Left colon (tissue), 2 donors: ENCODE results near the gene AKR1C8. TPM values are rescaled to one million over a fixed set of nuclear protein-coding genes. Genes with fewer than 3 reads are reported as not detected.
"Not testable (repeated sequence)": the region's sequence is repeated elsewhere in the genome, so short reads cannot be mapped to it uniquely, and the experiment has no call there.

Experiments used
- ATAC-seq: fragments of 200-7000 bp; cut with Tn5 transposase; one replicate; pipeline ENCODE4 v1.9.1; 2020; ENCODE audit warnings: mild to moderate bottlenecking, moderate library complexity
- DNase-seq, 2 donors: peaks; one replicate each; pipeline ENCODE4 v3.0.0-alpha.2; 2020
- intact Hi-C, 2 donors: fragments of 100-400 bp; cut with DNase I in 1 of 2; cut with micrococcal nuclease in 1 of 2; formaldehyde crosslinking; loops; one replicate each; pipeline versions ENCODE4 v1.11.2 to v1.14.0; 2022; cut with DNase I, micrococcal nuclease
- long read RNA-seq: library from polyadenylated mRNA; unstranded; transcript quantifications from one replicate; pipeline ENCODE4 v2.0.0, GENCODE V29; 2021
- total RNA-seq, 2 donors: library from RNA; stranded (reverse); fragmentation: NEBNext Ultra II Directional; extraction: Animal tissue kit (Norgen Biotek cat#: 25700); gene quantifications; one replicate each; pipeline ENCODE4 v1.2.1, GENCODE V29; 2021
- donor health status: DM: no; HTN: no; CAD: no.
- donor health status: DM: yes; HTN: yes; CAD: no.

AKR1C8 gene
- total RNA-seq: not detected
- long read RNA-seq: 0 reads

DNA sequence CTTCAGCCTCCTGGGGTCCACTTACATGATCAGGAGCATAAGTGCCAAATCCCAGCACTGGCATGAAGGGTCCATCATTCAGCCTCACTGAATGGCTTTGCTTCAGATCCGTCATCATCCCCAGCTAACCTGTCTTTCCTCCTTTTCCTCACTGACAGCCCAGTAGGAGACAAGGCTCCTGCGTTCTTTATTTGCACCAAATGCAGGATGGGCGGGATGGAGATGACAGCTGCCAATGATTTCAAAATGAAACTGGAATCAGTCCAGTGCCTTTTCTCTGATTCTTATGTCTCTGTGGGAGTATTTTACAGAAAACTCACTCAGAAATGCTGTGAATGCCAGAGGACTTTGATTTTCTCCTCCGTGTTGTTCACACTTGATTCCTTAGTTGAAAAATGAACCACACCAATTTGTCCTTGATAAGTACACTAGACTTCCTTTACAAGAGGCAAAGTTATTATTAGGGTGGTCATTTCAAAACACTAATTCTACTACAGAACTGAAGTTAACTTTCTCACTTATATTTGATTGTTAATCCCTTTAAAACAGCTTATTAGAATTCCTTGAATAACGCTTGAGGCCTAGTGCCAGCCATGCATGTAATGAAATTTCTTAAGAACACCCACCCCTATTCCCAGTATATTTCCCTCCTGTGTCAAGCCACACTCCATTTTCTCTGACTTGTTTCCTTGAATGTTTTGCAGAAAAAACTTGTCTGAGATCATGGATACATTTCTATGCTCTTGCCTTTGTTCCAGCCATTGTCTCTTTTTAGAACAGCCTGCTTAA, at the start of gene AKR1C8:
TSS of gene AKR1C8 (minus strand) at position 164 of the 789 bp plus-strand sequence. CDS start at position 118, 46 bp downstream.
- no peak for ATAC-seq
- intact Hi-C loops: no loop called here

DNA sequence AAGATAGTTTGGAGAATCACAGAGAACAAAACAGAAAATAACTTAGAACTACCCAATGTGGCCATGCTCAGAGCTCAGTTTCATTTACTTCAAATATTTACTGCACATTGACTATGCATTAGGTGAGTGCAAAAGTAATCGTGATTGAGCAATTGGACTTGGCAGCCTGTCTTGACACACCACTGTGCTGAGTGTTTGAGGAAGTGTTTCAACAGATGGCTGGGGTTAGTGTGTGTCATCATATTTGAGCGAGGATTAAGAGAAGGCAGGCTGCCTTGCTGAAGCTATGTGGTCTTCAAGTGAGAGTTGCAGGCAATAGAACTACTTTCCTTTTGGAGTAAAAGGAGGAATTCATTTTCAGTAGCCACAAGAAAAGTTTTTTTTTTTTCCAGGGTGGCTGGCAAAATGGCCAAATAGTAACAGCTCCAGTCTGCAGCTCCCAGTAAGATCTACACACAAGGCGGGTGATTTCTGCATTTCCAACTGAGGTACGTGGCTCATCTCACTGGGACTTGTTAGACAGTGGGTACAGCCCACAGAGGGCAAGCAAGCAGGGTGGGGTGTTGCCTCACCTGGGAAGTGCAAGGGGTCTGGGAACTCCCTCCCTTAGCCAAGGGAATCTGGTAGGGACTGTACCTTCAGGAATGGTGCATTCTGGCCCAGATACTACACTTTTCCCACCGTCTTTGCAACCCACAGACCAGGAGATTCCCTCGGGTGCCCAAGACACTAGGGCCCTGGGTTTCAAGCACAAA, 49.3 kb upstream of the AKR1C8 start:
- ATAC-seq (peak; percentile 94), DNase-seq (peak; percentile 23 to 42)
- intact Hi-C loops: no loop called here

More for the DNA sequence above, at the start of gene AKR1C8:
- no peak for DNase-seq

DNA sequence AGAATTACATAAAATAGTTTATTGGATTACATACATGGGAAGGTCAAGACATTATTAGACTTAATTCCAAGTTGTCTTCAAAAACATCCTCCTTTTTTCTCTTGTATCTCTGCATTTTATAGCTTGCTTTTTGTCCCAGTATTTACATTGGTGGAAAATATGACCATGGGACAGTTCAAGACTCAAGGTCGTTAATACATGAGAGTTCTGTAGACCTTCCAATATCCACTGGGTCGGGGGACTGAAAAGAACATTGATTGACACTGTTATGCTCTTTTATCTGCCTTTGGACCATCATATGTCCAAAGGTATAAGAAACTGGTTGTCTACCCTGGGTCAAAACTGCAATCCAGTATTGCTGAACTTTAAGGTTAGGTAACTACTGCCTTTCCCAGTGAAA, 48.4 kb upstream of the AKR1C8 start:
- DNase-seq (no peak), ATAC-seq (no peak)
- intact Hi-C loops: no loop called here

DNA sequence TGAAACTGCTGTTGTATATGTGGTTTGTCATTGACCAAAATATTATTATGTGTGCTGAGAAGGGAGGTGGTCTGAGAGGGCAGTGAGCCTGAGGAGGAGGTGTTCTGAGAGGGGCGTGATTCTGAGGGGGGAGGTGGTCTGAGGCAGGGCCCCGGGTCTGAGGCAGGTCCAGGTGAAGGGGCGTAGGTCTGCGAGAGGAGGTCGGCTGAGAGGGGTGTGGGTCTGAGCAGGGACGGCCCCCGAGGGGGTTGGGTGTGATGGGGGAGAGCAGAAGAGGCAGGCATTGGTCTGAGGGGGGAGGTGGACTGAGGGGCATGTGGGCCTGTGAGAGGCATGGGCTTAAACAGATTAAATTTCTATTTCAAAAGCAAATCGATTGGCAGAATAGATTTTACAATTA, 44.1 kb upstream of the AKR1C8 start:
- ATAC-seq: no peak
- no peak for DNase-seq
- intact Hi-C loops: no loop called here

DNA sequence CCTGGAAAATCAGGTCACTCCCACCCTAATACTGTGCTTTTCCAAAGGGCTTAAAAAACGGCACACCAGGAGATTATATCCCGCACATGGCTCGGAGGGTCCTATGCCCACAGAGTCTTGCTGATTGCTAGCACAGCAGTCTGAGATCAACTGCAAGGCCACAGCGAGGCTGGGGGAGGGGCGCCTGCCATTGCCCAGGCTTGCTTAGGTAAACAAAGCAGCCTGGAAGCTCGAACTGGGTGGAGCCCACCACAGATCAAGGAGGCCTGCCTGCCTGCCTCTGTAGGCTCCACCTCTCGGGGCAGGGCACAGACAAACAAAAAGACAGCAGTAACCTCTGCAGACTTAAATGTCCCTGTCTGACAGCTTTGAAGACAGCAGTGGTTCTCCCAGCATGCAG, 38.0 kb upstream of the AKR1C8 start:
- DNase-seq: peak in 1 of 2 donors; percentile 9
- intact Hi-C loops, ATAC-seq: not testable (repeated sequence)

DNA sequence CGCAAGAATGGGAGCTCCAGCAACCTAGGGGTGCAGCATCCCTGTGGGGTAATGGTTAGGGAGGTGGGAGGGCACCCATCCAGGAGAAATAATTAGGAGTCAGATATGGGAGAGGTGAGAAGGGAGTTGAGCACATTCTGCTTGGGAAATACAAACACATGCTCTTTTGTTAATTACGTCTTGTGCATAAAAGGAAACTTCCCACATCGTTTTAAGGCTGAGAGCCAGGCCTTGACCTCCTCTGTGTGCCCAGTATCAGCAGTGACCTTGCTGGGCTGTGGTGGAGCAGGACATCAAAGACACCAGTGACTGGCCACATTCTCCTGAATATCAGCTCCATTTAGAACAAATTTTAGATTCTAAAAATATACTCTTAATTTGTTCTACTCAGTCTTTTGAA, 34.3 kb upstream of the AKR1C8 start:
- DNase-seq (no peak), ATAC-seq (no peak)
- intact Hi-C loops: no loop called here

DNA sequence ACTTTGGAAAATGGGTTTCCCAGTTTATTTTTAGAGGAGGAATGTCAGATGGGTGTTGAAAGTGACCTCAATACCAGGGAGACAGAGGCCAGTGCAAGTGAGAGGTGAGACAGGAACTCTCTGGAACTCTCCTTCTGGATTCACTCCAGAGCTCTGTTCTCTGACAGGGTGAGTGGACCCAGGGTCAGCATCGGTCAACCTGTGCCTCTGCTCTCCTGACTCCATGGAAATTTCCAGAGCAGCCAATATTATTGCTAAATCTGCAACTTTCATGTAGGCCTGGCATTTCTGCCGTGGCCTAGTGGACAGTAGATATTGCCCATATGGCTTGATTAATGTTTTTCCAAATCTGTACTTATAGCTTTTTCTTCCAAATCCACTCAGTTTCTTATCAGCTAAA, 31.9 kb upstream of the AKR1C8 start:
- intact Hi-C loops: no loop called here
- DNase-seq (no peak), ATAC-seq (no peak)

DNA sequence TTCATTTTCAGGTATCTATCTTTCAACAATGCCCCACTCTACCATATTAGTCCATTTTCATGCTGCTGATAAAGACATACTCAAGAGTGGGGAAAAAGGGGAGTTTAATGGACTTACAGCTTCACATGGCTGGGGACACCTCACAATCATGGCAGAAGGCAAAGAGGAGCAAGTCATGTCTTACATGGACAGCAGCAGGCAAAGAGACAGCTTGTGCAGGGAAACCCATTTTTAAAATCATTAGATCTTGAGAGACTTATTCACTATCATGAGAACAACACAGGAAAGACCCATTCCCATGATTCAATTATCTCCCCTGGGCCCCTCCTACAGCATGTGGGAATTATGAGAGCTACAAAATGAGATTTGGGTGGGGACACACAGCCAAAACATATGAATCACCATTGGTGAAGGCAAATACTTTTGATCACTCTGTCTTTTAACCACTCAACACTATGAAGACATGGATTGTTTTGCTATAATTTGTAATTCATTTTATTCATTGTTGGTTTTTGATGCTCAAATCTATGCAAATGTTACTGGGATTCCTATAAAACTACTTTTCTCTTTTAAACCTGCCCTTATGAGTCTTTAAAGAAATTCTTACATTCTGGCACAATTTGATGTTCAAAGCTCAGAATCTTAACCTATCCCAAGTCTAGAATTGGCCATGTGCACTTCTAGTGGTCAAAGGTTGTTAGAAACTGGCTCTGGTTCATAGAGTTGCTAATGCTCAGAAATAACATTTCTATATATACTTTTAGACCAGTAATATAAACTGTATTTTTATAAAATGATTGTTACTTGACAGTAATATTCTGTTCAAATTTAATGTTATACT, 27.0 kb upstream of the AKR1C8 start:
- DNase-seq: no peak
- no peak for ATAC-seq
- intact Hi-C loops: no loop called here

DNA sequence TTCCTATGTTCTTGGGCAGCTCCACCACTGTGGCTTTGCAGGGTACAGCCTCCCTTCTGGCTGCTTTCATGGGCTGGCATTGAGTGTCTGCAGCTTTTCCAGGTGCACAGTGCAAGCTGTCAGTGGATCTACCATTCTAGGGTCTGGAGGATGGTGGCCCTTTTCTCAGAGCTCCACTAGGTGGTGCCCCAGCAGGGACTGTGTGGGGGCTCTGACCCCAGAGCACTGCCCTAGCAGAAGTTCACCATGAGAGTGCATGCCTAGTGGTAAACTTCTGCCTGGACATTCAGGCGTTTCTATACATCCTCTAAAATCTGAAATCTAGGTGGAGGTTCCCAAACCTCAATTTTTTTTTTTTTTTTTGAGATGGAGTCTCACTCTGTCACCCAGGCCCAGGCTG, 25.3 kb upstream of the AKR1C8 start:
- intact Hi-C loops, ATAC-seq, DNase-seq: not testable (repeated sequence)

DNA sequence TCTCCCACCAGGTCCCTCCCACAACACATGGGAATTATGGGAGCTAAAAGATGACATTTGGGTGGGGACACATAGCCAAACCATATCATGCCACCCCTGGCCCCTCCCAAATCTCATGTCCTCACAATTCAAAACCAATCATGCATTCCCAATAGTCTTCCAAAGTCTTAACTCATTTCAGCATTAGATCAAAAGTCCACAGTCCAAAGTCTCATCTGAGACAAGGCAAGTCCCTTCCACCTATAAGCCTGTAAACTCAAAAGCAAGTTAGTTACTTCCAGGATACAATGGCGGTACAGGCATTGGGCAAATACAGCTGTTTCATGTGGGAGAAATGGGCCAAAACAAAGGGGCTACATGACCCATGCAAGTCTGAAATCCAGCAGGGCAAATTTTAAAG, 24.8 kb upstream of the AKR1C8 start:
- intact Hi-C loops, ATAC-seq, DNase-seq: not testable (repeated sequence)

DNA sequence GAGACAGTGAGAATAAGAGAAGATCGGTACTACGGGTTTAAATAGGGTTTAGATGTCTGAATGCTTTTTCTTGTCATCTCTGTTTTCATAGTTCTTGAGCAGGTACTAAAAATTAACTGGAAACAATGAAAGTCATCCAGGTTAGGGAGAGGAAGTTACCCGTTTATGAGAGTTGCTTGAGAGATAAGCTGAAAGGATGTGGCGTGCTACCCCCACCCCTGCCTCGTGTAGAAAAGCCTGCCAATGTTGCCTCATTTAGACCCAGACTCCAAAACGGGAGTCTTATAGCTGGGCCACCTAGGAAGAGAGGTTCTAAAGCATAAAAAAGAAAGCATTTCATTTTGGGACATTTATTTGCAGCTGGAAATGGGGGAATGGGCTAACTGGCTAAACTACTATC, 21.8 kb upstream of the AKR1C8 start:
- no peak for ATAC-seq
- no peak for DNase-seq
- intact Hi-C loops: no loop called here

DNA sequence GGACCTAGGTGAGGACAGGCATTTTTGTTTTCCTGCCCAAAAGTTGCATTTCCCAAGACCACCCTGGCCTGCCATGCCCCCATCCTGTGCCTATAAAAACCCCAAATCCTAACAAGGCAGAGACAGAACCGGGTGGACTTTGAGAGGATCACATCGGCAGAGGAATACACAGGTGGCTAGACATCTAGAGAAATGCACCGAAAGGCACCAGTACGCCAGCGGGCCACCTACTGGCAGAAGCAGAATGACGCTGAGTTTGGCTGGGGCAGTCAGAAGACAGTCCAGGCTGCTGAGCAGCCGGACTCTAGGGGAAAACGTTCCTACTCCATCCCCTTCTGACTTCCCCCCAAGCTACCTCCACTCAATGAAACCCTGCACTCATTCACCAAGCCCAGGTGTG, 14.4 kb upstream of the AKR1C8 start:
- intact Hi-C loops: no loop called here
- DNase-seq: peak in 1 of 2 donors; percentile 7
- no peak for ATAC-seq

DNA sequence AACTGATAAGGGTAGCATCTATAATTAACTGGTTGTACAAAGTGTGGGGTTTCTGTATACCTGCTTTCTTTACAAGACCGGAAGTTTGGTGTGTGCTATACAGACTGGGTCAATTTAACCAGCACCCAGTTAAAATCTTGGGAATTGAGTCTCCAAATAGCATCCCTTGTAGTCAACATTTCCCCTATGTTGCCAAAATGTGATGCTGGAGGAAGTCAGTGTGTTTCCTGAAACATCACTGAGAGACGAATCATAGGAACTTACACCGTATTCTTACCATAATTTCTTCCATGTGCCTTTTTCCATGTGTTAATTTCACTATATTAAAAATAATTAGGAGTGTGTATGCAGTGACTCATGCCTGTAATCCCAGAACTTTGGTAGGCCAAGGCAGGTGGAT, 13.4 kb upstream of the AKR1C8 start:
- intact Hi-C loops: no loop called here
- DNase-seq: no peak
- no peak for ATAC-seq

DNA sequence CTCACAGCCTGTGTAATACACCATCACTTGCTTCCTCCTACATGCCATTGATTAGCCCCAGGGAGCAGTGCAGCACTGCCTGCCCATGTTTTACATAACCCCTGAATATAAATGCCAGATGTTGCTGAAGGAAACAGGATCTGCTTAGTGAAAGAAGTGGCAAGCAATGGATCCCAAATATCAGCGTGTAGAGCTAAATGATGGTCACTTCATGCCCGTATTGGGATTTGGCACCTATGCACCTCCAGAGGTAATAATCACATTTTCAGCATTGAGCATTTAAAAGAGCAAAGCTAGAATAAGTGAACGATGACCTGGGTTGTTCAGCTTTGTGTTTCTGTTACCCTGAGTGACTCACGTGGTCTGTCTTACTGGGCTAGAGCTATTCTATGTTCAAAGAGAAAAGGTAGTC, 11.8 kb upstream of the AKR1C8 start, which contains the start of gene AKR1C4:
TSS of gene AKR1C4 (plus strand) at position 136 of the 412 bp plus-strand sequence. CDS start at position 167, 31 bp downstream.
- ATAC-seq (peak; percentile 41), DNase-seq (no peak)

DNA sequence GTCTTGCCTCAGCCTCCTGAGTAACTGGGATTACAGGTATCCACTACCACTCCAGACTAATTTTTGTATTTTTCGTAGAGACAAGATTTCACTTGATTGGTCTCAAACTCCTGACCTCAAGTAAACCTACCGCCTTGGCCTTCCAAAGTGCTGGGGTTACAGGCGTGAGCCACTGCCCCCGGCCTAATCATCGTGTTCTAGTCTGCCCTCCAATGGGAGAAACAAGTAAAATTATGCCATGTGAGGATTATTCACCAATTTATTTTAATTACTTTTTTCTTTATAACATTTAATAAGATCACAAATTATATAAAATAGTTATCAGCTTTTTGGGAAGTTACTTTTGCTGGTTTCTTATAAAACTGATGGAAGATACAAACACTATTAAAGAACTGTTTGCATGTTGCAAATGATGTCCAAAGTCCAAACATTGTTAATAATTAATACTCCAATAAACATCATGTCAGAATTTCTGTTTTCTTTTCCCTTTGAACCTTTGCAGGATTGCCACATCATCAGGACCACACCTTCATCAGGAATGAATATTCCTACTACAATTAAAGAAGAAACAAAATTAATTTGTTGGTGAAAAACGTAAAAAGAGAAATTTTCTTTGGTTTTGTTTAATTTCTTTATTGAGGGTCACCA, 10.9 kb upstream of the AKR1C8 start:
- no peak for ATAC-seq
- DNase-seq: no peak
- intact Hi-C loops: no loop called here

More for the DNA sequence above, 11.8 kb upstream of the AKR1C8 start, which contains the start of gene AKR1C4:
- intact Hi-C loops: no loop called here

DNA sequence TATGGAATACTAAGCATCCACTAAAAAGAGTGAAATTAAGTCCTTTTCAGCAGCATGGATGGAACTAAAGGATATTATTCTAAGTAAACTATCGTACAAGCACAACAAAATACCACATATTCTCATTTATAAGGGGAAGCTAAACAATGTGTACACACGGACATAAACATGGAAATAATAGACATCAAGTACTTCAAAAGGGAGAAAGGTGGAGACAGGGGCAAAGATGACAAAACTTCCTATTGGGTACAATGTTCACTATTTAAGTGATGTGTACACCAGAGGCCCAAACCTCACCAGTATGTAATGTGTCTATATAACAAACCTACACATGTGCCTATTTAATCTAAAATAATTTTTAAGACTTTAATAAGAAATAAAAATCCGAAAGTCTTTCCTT, 9.5 kb upstream of the AKR1C8 start:
- no peak for DNase-seq
- no peak for ATAC-seq
- intact Hi-C loops: no loop called here

DNA sequence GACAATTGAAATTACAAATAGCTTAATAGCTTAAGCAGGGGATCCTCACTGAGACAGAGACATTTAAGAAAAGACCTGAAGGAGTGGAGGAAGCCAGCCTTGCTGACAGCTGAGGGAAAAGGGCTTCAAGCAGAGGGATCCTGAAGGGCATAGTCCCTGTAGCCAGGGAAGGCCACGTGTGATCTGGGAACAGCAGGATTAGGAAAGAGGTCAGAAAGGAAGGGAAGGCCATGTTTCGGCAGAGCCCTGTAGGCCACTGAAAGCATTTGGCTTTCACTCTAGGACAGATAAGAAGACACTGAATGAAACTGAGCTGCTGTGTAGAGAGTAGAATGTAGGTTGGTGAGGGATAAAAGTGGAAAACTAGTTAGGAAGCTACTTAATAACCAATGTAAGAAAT, 3.4 kb upstream of the AKR1C8 start:
- intact Hi-C loops: no loop called here
- ATAC-seq (no peak), DNase-seq (no peak)

DNA sequence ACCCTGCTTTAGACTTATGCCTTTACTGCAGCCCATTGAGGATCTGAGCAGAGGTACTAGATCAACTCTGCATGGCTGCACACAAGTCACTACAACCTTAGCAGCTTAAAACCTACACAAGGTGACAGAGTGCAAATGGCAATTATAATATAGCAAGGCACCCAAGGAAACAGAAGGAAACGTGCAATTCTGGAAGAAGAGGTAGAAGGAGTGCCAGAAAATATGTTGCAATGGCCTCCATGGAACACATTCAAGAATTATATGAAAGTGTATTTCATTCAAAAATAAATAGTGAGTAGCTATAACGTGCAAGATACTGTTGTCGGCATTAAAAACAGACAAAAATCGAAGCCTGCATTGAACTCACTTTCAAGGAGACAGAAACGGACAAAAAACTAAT, 2.9 kb upstream of the AKR1C8 start:
- DNase-seq (no peak), ATAC-seq (no peak)
- intact Hi-C loops: no loop called here

DNA sequence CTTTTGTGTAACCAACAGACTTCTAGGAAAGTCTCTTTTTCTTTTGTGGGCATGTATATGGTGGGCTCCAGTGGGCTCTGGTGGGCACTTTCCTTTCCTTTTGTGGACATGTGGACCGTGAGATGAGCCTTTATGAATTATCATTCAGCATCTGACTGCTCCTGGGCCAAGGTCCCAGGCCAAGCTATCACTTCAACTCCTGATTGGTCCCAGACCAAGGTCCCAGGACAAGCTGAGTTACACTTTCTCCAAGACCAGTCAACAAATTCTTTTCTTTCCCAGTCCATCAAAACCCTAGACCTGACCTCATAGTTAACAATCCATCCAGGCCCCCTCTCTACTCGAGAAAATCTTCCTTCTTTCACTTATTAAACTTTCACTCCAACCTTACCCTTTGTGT, 1.0 kb downstream of the AKR1C8 start:
- ATAC-seq (no peak), DNase-seq (no peak)
- intact Hi-C loops: no loop called here
